DND-41 (cell line): ENCODE results near the gene EEF2K.

Experiments
- ATAC-seq: fragments of 200-7000 bp; cut with Tn5 transposase; 3 replicates; pipeline ENCODE4 v1.9.1; 2021; ENCODE audit warnings: low read depth; ENCODE audit not compliant: insufficient read depth
- DNase-seq: peaks from one replicate; pipeline ENCODE4 v3.0.0-alpha.2; 2020
- H2AFZ ChIP-seq: 2 replicates; pipeline ENCODE4 v1.6.0; 2012; ENCODE audit warnings: low read depth, low read length
- H3K27ac ChIP-seq: 2 replicates; pipeline ENCODE4 v1.5.1; 2012; ENCODE audit warnings: low read length, inconsistent platforms
- H3K27me3 ChIP-seq: fragments of 200-600 bp; sonication (generic); 2 replicates; pipeline ENCODE4 v1.6.0; 2012; ENCODE audit warnings: low read length, mild to moderate bottlenecking, inconsistent platforms; ENCODE audit not compliant: insufficient read depth, poor library complexity
- H3K36me3 ChIP-seq: 2 replicates; pipeline ENCODE4 v1.5.1; 2012; ENCODE audit warnings: low read length, inconsistent platforms; ENCODE audit not compliant: insufficient read depth
- H3K4me1 ChIP-seq: 2 replicates; pipeline ENCODE4 v1.5.1; 2012; ENCODE audit warnings: mild to moderate bottlenecking, low read length; ENCODE audit not compliant: insufficient read depth
- H3K4me2 ChIP-seq: 2 replicates; pipeline ENCODE4 v1.6.0; 2012; ENCODE audit warnings: mild to moderate bottlenecking, moderate library complexity, low read length, inconsistent platforms; ENCODE audit not compliant: insufficient read depth
- H3K4me3 ChIP-seq, 2 experiments: fragments of 200-600 bp in 1 of 2; shearing (Covaris generic) in 1 of 2; 2 replicates each; pipeline ENCODE4 v1.5.1; 2012 to 2016; ENCODE audit warnings: inconsistent platforms in 2 of 2, low read length in 2 of 2, mild to moderate bottlenecking in 2 of 2, low read depth in 1 of 2, moderate library complexity in 1 of 2
- H3K79me2 ChIP-seq: 2 replicates; pipeline ENCODE4 v1.6.0; 2012; ENCODE audit warnings: low read length, inconsistent platforms; ENCODE audit not compliant: insufficient read depth
- H3K9ac ChIP-seq: 2 replicates; pipeline ENCODE4 v1.6.0; 2012; ENCODE audit warnings: low read depth, mild to moderate bottlenecking, inconsistent platforms, low read length, moderate library complexity
- H3K9me3 ChIP-seq: 2 replicates; pipeline ENCODE4 v1.5.1; 2012; ENCODE audit warnings: low read length, moderate library complexity, mild to moderate bottlenecking, inconsistent platforms; ENCODE audit not compliant: insufficient read depth, severe bottlenecking
- H4K20me1 ChIP-seq: 2 replicates; pipeline ENCODE4 v1.6.0; 2012; ENCODE audit warnings: low read length; ENCODE audit not compliant: insufficient read depth
- CTCF ChIP-seq: IDR thresholded peaks from 2 replicates; pipeline ENCODE4 v1.5.1; 2012; ENCODE audit warnings: borderline replicate concordance, low read length, moderate library complexity, mild to moderate bottlenecking; ENCODE audit not compliant: poor library complexity, severe bottlenecking; ENCODE audit errors: extremely low read depth
- EZH2 ChIP-seq: IDR thresholded peaks from 3 replicates; pipeline ENCODE4 v1.6.1; 2012; ENCODE audit warnings: borderline replicate concordance, low read depth, mild to moderate bottlenecking, moderate library complexity, low read length, inconsistent platforms; ENCODE audit not compliant: severe bottlenecking

EEF2K gene

GRCh38 chr16:22284637-22285036 is 78.6 kb downstream of the EEF2K start:
- no peak overlapping the region for H3K4me3 ChIP-seq
- H4K20me1 ChIP-seq, result no peaks in the 10 kb centered on the region
- TF ChIP-seq EZH2 (no peak), CTCF (no peak)
- H3K4me2 ChIP-seq, result no peak overlapping the region
- no peak for DNase-seq
- no peaks in the 10 kb centered on the region for H3K4me1 ChIP-seq
- H3K27me3 ChIP-seq, result no peaks in the 10 kb centered on the region
- peaks cover 36% of the 10 kb centered on the region for H3K36me3 ChIP-seq
- H2AFZ ChIP-seq, result no peak overlapping the region
- H3K9ac ChIP-seq, result no peak overlapping the region
- H3K9me3 ChIP-seq, result no peaks in the 10 kb centered on the region
- ATAC-seq, result no peak
- H3K27ac ChIP-seq, result no peak overlapping the region
- no peaks in the 10 kb centered on the region for H3K79me2 ChIP-seq

- Histone ChIP-seq H3K4me2 (no peak overlapping the region), H3K27ac (no peak overlapping the region), H3K9ac (no peak overlapping the region), H4K20me1 (no peaks in the 10 kb centered on the region), H3K79me2 (no peaks in the 10 kb centered on the region), H3K4me1 (no peaks in the 10 kb centered on the region), H3K27me3 (no peaks in the 10 kb centered on the region), H3K9me3 (no peaks in the 10 kb centered on the region), H3K4me3 (no peak overlapping the region), H3K36me3 (peaks cover 31% of the 10 kb centered on the region), H2AFZ (no peak overlapping the region)
- DNase-seq (no peak), ATAC-seq (no peak)
- TF ChIP-seq CTCF, result no peak
- no peak for TF ChIP-seq EZH2
Measured at GRCh38 chr16:22285080-22285479, 79.0 kb downstream of the EEF2K start.

GRCh38 chr16:22291020-22291419 is 84.9 kb downstream of the EEF2K start:
- DNase-seq, result no peak
- Histone ChIP-seq H4K20me1 (no peaks in the 10 kb centered on the region), H3K27ac (no peak overlapping the region), H3K9ac (no peak overlapping the region), H3K9me3 (no peaks in the 10 kb centered on the region), H2AFZ (no peak overlapping the region), H3K4me1 (peaks cover 9% of the 10 kb centered on the region; the same call in 1 of the 2 replicates), H3K36me3 (no peaks in the 10 kb centered on the region), H3K27me3 (no peaks in the 10 kb centered on the region), H3K4me2 (no peak overlapping the region), H3K4me3 (no peak overlapping the region), H3K79me2 (no peaks in the 10 kb centered on the region)
- no peak for ATAC-seq
- TF ChIP-seq EZH2 (no peak), CTCF (no peak)

DNA sequence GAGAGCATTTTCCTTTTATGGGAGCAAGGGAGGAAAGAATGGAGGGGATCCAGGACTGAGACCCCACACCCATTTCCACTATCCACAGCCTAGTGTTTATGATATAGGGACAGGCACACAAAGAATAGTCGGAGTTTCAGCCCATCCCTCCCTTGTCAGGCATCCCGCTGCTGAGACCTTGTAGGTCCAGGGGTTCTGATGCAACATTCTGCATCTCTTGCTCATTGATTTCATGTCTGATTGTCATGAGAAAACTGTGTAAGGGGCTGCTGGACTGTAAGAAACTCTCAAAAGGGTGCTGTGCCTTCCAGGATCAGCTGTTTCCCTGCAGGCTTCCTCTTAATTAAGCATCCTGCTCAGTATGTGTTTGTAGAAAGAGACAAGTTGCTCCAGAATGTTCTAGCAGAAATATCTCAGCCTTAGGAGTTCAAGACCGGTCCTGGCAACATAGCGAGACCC is 85.8 kb downstream of the EEF2K start:
- Histone ChIP-seq H3K4me2 (no peak overlapping the region), H2AFZ (no peak overlapping the region), H3K27me3 (no peaks in the 10 kb centered on the region), H3K9me3 (no peaks in the 10 kb centered on the region), H3K4me1 (peaks cover 14% of the 10 kb centered on the region; the same call in 1 of the 2 replicates), H3K36me3 (no peaks in the 10 kb centered on the region), H3K27ac (no peak overlapping the region), H3K9ac (no peak overlapping the region), H3K79me2 (no peaks in the 10 kb centered on the region), H3K4me3 (no peak overlapping the region), H4K20me1 (no peaks in the 10 kb centered on the region)
- TF ChIP-seq CTCF, result no peak
- ATAC-seq, result no peak
- DNase-seq, result no peak
